ENCODE results near the gene RWDD4.

The RWDD4 gene

DNA sequence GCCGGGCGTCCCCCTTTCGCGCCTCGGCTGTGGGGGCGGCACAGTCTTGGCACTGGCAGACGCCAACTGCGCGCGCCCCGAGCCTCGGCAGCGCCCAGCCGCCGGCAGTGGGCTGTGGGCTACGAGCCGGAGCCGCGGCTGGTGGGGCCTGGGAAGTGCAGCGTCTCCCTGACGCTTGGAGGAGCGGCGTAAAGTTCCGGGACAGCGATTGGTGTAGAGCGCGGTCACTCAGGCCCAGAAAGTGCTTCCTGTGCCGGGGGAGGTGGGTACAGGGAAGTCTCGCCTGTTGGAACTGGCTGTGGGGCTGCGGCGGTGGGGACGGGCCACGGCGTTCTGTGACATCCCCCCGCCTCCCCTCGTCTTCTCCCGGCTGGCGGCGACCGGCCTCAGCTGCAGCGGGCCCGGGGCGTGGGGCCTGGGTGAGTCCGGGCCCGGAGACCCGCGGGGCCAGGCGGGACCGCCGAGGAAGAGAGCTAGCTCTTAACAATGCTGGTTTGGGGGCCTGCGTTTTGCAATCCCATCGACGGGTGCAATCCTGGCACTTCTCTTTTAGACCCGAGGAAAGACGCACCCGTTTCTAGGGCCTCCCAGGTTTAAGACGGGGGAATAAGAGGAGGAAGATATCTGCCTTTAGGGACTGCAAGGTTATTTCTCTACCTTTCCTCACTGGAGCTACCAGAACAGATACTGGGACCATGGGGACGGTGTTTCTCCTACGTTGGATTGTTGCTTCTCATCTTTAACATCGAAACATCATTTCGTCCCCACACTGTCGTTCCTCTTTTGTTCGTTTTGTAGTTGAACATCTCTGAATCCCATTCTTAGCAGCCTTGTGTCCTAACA is at the start of gene RWDD4, which contains the start of gene TRAPPC11:
TSS of gene RWDD4 (minus strand) at position 157 of the 843 bp plus-strand sequence. CDS start 233 bp downstream, outside the sequence.
TSS of gene TRAPPC11 (plus strand) at position 265 of the 843 bp plus-strand sequence. CDS start 4,575 bp downstream, outside the sequence.
- Mint-ChIP-seq H3K4me3 (peak within 1 kb of the TSS; percentile 98), H3K27ac (peak within 1 kb of the TSS; percentile 93), H3K9me3 (no peaks in the 10 kb centered on the region), H3K36me3 (peaks cover 17% of the 10 kb centered on the region), H3K4me1 (peaks cover 38% of the 10 kb centered on the region), H3K27me3 (no peaks in the 10 kb centered on the region)
- DNase-seq = peak; percentile 98
- CTCF ChIA-PET = interaction anchor here (1.2 kb wide), 1 partner anchor 10 kb away, joined by 4 read pairs; no protein-coding TSS in a partner anchor

GRCh38 chr4:183702492-183702891 is 43.5 kb upstream of the RWDD4 start:
- H3K27me3 Mint-ChIP-seq = no peaks in the 10 kb centered on the region
- peaks cover 47% of the 10 kb centered on the region for H3K36me3 Mint-ChIP-seq
- no peak overlapping the region for H3K4me3 Mint-ChIP-seq

DNA sequence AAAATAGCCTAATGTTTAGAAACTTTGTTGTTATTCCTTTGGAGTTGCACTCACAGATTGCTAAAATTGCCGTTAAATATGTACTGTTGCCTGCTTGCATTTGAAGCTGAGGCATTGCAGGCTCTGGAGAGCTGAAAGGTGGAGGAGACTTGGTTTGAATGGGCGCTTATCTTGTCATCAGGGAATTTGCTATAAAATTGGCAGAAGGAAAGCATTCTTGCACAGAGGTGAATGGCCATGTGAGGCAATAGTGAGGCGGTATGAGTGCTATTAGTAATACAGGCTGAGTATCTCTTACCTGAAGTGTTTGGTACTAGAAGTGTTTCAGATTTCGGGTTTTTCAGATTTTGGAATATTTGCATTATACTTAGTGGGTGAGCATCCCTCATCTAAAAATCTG is 41.4 kb upstream of the RWDD4 start:
- DNase-seq = no peak
- no peak overlapping the region for H3K4me3 Mint-ChIP-seq
- H3K36me3 Mint-ChIP-seq = peaks cover 55% of the 10 kb centered on the region
- H3K4me1 Mint-ChIP-seq = no peaks in the 10 kb centered on the region
- no peak overlapping the region for H3K27ac Mint-ChIP-seq
- no peaks in the 10 kb centered on the region for H3K9me3 Mint-ChIP-seq
- H3K27me3 Mint-ChIP-seq = no peaks in the 10 kb centered on the region
- CTCF ChIA-PET = no interaction called here

More at GRCh38 chr4:183702492-183702891, 43.5 kb upstream of the RWDD4 start:
- no peaks in the 10 kb centered on the region for H3K9me3 Mint-ChIP-seq
- no peak for DNase-seq
- no peak overlapping the region for H3K27ac Mint-ChIP-seq
- CTCF ChIA-PET = interaction anchor here (0.7 kb wide), 1 partner anchor 9 kb away, joined by 3 read pairs; no protein-coding TSS in a partner anchor
- no peaks in the 10 kb centered on the region for H3K4me1 Mint-ChIP-seq

DNA sequence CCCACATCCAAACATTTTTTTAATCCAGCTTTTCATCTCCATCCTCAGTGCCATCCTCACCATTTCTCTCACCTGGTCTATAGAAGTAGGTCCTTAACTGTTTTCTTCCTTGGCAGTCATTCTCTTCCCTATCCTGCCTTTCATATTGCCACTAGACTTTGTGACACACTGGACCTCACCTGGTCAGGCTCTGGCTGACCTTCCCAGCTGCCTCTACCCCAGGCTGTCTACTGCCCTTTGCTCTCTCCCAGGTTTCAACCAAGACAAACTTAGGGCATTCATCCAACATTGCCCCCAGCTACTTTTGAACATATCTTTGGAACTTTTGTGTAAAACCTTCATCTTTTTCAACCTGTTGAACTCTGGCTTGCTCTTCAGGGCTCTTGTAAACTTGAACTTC is 39.9 kb upstream of the RWDD4 start:
- no peak overlapping the region for H3K27ac Mint-ChIP-seq
- H3K4me3 Mint-ChIP-seq = no peak overlapping the region
- H3K36me3 Mint-ChIP-seq = peaks cover 55% of the 10 kb centered on the region
- H3K4me1 Mint-ChIP-seq = no peaks in the 10 kb centered on the region
- CTCF ChIA-PET = no interaction called here
- H3K9me3 Mint-ChIP-seq = no peaks in the 10 kb centered on the region
- no peaks in the 10 kb centered on the region for H3K27me3 Mint-ChIP-seq
- DNase-seq = no peak

DNA sequence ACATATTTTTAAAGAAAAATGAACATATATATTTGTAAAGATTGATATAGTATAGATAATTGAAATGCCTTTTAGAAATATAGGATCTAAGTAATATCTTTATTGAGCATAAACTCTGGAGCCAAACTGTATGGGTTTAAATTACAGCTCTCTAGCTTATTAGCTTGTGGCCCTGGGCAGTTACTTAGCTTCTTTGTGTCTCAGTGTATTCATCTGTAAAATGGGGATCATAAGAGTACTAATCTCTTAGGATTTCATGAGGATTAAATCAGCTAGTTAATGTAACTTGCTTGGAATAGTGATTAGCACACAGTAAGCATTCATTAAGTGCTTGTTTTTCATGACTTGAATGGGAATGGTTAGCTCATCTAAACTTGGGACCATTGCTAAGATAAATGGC is 32.9 kb upstream of the RWDD4 start:
- Mint-ChIP-seq H3K27ac (no peak overlapping the region), H3K4me3 (no peak overlapping the region), H3K27me3 (no peaks in the 10 kb centered on the region), H3K36me3 (peaks cover 46% of the 10 kb centered on the region), H3K4me1 (no peaks in the 10 kb centered on the region), H3K9me3 (no peaks in the 10 kb centered on the region)
- DNase-seq = no peak
- CTCF ChIA-PET = no interaction called here

DNA sequence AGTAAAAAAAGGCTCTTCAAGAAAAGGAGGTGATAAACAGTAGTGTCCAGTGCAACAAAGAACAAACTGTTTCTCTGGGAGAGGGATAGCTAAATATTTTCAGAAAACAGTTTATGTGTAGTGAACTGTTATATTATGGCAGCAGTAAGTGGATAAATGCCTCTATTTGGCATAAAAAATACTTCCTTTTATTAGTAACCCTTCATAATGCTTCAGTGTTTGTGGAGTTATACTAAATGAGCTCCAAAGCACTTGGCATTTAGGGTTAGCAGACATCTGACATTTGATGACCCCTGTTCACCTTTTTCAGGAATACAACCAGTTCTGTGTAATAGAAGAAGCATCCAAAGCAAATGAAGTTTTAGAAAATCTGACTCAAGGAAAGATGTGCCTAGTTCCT is 32.0 kb upstream of the RWDD4 start:
- Mint-ChIP-seq H3K36me3 (peaks cover 42% of the 10 kb centered on the region), H3K9me3 (no peaks in the 10 kb centered on the region), H3K4me3 (no peak overlapping the region), H3K4me1 (no peaks in the 10 kb centered on the region), H3K27me3 (no peaks in the 10 kb centered on the region), H3K27ac (no peak overlapping the region)
- CTCF ChIA-PET = no interaction called here
- no peak for DNase-seq

- DNase-seq = no peak
- Mint-ChIP-seq H3K4me1 (no peaks in the 10 kb centered on the region), H3K36me3 (peaks cover 36% of the 10 kb centered on the region), H3K9me3 (no peaks in the 10 kb centered on the region), H3K4me3 (no peak overlapping the region), H3K27ac (no peak overlapping the region), H3K27me3 (no peaks in the 10 kb centered on the region)
- CTCF ChIA-PET = no interaction called here
Observed at GRCh38 chr4:183688216-183688615, 29.2 kb upstream of the RWDD4 start.

- peak overlapping the region; percentile 19 for H3K27ac Mint-ChIP-seq
- CTCF ChIA-PET = no interaction called here
- no peaks in the 10 kb centered on the region for H3K27me3 Mint-ChIP-seq
- DNase-seq = no peak
- H3K4me1 Mint-ChIP-seq = no peaks in the 10 kb centered on the region
- H3K4me3 Mint-ChIP-seq = no peak overlapping the region
- no peaks in the 10 kb centered on the region for H3K9me3 Mint-ChIP-seq
- peaks cover 31% of the 10 kb centered on the region for H3K36me3 Mint-ChIP-seq
Observed at GRCh38 chr4:183686461-183686860, 27.5 kb upstream of the RWDD4 start.

DNA sequence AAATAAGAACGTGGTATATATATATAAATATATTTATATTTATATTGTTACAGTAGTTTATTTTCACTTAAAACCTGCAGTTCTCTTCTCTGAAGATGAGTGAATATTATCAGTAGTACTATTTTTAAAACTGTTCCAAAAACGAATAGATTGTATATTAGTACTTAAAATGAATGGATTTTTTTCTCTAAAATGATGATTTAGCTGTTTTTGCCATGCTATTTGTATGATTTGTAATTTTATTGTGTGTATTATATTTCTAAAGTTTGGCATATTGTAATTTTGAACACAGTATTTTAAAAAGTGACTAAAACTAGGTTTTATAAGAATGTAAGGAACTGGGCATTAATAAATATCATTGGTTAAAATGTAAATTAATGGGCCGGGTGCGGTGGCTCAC is 22.1 kb upstream of the RWDD4 start:
- CTCF ChIA-PET = no interaction called here
- H3K9me3 Mint-ChIP-seq = no peaks in the 10 kb centered on the region
- H3K36me3 Mint-ChIP-seq = peaks cover 22% of the 10 kb centered on the region

DNA sequence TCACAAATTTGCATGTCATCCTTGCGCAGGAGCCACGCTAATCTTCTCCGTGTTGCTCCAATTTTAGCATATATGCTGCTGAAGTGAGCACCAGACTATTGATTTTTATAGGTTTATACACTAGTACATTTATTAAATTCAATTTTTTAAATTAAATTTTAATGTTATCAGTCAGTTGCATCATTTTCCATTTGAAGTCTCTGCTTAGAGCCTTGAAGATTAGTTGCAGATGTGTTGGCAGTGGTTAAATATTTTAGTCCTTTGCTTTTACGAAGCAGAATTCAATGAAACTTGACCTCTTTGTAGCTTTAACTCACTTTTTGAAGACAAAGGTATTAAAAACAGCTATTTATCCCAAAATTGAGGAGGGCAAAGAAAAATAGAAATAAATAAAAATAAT is 16.6 kb upstream of the RWDD4 start:
- Mint-ChIP-seq H3K27me3 (no peaks in the 10 kb centered on the region), H3K4me3 (no peak overlapping the region), H3K9me3 (no peaks in the 10 kb centered on the region), H3K27ac (no peak overlapping the region), H3K4me1 (peaks cover 4% of the 10 kb centered on the region), H3K36me3 (peaks cover 21% of the 10 kb centered on the region)
- CTCF ChIA-PET = no interaction called here
- no peak for DNase-seq

More for the DNA sequence above, 22.1 kb upstream of the RWDD4 start:
- H3K4me3 Mint-ChIP-seq = no peak overlapping the region
- peaks cover 4% of the 10 kb centered on the region for H3K4me1 Mint-ChIP-seq
- DNase-seq = no peak
- no peak overlapping the region for H3K27ac Mint-ChIP-seq
- H3K27me3 Mint-ChIP-seq = no peaks in the 10 kb centered on the region

DNA sequence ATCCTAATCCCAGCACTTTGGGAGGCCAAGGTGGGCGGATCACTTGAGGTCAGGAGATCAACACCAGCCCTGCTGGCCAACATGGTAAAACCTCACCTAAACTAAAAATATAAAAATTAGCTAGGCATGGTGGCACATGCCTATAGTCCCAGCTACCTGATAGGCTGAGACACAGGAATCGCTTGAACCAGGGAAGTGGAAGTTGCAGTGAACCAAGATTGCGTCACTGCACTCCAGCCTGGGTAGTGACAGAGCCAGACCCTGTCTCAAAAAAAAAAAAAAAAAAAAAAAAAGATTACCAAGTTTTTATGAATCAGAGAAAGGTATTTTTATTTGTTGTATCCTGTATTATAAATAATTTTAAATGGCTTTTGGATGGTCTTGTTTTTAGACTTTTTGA is 15.2 kb upstream of the RWDD4 start:
- CTCF ChIA-PET = no interaction called here
- H3K9me3 Mint-ChIP-seq = no peaks in the 10 kb centered on the region
- H3K36me3 Mint-ChIP-seq = peaks cover 23% of the 10 kb centered on the region
- H3K27me3 Mint-ChIP-seq = no peaks in the 10 kb centered on the region
- H3K4me3 Mint-ChIP-seq = no peak overlapping the region
- DNase-seq = no peak
- no peak overlapping the region for H3K27ac Mint-ChIP-seq
- H3K4me1 Mint-ChIP-seq = peaks cover 4% of the 10 kb centered on the region

- Mint-ChIP-seq H3K4me1 (no peaks in the 10 kb centered on the region), H3K27ac (no peak overlapping the region), H3K9me3 (no peaks in the 10 kb centered on the region), H3K27me3 (no peaks in the 10 kb centered on the region), H3K36me3 (peaks cover 34% of the 10 kb centered on the region), H3K4me3 (no peak overlapping the region)
- CTCF ChIA-PET = no interaction called here
- no peak for DNase-seq
Observed at GRCh38 chr4:183670960-183671555, 12.1 kb upstream of the RWDD4 start.

- Mint-ChIP-seq H3K36me3 (peaks cover 38% of the 10 kb centered on the region), H3K9me3 (no peaks in the 10 kb centered on the region), H3K4me1 (no peaks in the 10 kb centered on the region), H3K27me3 (no peaks in the 10 kb centered on the region), H3K4me3 (no peak overlapping the region), H3K27ac (no peak overlapping the region)
- CTCF ChIA-PET = interaction anchor here (0.5 to 1.8 kb wide), 2 partner anchors 10 to 51 kb away, joined by 3 to 4 read pairs; no protein-coding TSS in a partner anchor
- no peak for DNase-seq
Observed at GRCh38 chr4:183670251-183670650, 11.3 kb upstream of the RWDD4 start.

DNA sequence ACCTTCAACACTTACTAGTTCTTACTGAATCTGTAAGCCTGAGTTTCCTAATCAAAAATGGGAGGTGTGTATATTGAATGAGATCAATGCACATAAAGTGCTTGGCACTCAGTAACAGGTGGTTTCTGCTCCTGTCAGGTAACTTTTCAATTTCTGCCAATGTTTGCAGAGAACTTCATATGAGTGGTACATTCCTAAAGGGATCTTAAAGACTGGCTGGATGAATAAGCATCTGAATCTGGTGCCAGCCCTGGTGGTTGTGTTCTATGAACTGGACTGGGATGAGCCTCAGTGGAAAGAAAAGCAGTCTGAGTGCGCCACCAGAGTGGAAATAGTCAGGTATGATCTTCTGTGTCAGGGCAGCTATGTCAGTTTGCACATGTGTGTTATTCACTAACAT is 7.1 kb upstream of the RWDD4 start:
- CTCF ChIA-PET = interaction anchor here (0.8 kb wide), 1 partner anchor 42 kb away, joined by 3 read pairs; no protein-coding TSS in a partner anchor
- Mint-ChIP-seq H3K36me3 (peaks cover 38% of the 10 kb centered on the region), H3K27ac (no peak overlapping the region), H3K27me3 (no peaks in the 10 kb centered on the region), H3K4me1 (peaks cover under 1% of the 10 kb centered on the region), H3K9me3 (no peaks in the 10 kb centered on the region), H3K4me3 (no peak overlapping the region)
- DNase-seq = no peak

GRCh38 chr4:183659872-183660242 is 872 bp upstream of the RWDD4 start:
- Mint-ChIP-seq H3K4me1 (peaks cover 38% of the 10 kb centered on the region), H3K27me3 (no peaks in the 10 kb centered on the region), H3K4me3 (peak overlapping the region; percentile 98), H3K36me3 (peaks cover 15% of the 10 kb centered on the region), H3K27ac (peak overlapping the region; percentile 88), H3K9me3 (no peaks in the 10 kb centered on the region)
- no peak for DNase-seq
- CTCF ChIA-PET = interaction anchor here (1.2 kb wide), 1 partner anchor 10 kb away, joined by 4 read pairs; no protein-coding TSS in a partner anchor

Measured in activated naive CD4-positive, alpha-beta T cell treated with anti-CD3 and anti-CD28 coated beads, Interleukin-2, amount 10 ng/mL, durations not matched to agents 7 days and 5 days (primary cell).